Activated CD8-positive, alpha-beta memory T cell treated with anti-CD3 and anti-CD28 coated beads, Interleukin-2, amount 50 U/mL, for 1 hour (primary cell): Measurements from ENCODE around the gene ADH4.
"Not testable (repeated sequence)": the region's sequence is repeated elsewhere in the genome, so short reads cannot be mapped to it uniquely, and the experiment has no call there.

ENCODE experiments used
- DNase-seq: peaks from one replicate; pipeline ENCODE4 v3.0.0-alpha.2; 2020; ENCODE audit errors: extremely low read depth

Gene ADH4

GRCh38 chr4:99144070-99144469, at the start of gene ADH4:
Gene ADH4, minus strand, starts transcription at chr4:99144297. Its CDS starts 75 bp downstream, at chr4:99144222.
- no peak for DNase-seq

GRCh38 chr4:99190336-99190735, 46.2 kb upstream of the ADH4 start:
- DNase-seq = no peak

- DNase-seq = not testable (repeated sequence)
Measured at GRCh38 chr4:99189900-99190299, 45.8 kb upstream of the ADH4 start.

- DNase-seq = no peak
Measured at GRCh38 chr4:99186029-99186428, 41.9 kb upstream of the ADH4 start.

- DNase-seq = no peak
Measured at GRCh38 chr4:99185581-99185980, 41.5 kb upstream of the ADH4 start.

- DNase-seq = no peak
Measured at GRCh38 chr4:99180382-99181070, 36.4 kb upstream of the ADH4 start.

- DNase-seq = no peak
Measured at GRCh38 chr4:99179626-99180025, 35.5 kb upstream of the ADH4 start.

- DNase-seq = no peak
Measured at GRCh38 chr4:99179178-99179577, 35.1 kb upstream of the ADH4 start.

GRCh38 chr4:99166544-99166943, 22.4 kb upstream of the ADH4 start:
- no peak for DNase-seq

GRCh38 chr4:99165978-99166377, 21.9 kb upstream of the ADH4 start:
- DNase-seq = no peak

- DNase-seq = no peak
Measured at GRCh38 chr4:99161373-99162099, 17.4 kb upstream of the ADH4 start.

GRCh38 chr4:99159699-99160098, 15.6 kb upstream of the ADH4 start:
- DNase-seq = no peak

GRCh38 chr4:99157478-99157935, 13.4 kb upstream of the ADH4 start:
- DNase-seq = no peak

- DNase-seq = no peak
Measured at GRCh38 chr4:99156992-99157391, 12.9 kb upstream of the ADH4 start.

GRCh38 chr4:99154658-99155342, 10.7 kb upstream of the ADH4 start:
- DNase-seq = no peak

- no peak for DNase-seq
Measured at GRCh38 chr4:99151995-99152394, 7.9 kb upstream of the ADH4 start.

- no peak for DNase-seq
Measured at GRCh38 chr4:99151452-99151851, 7.4 kb upstream of the ADH4 start.

GRCh38 chr4:99149426-99150019, 5.4 kb upstream of the ADH4 start:
- no peak for DNase-seq

- no peak for DNase-seq
Measured at GRCh38 chr4:99148550-99148949, 4.5 kb upstream of the ADH4 start.

GRCh38 chr4:99144587-99144986, 490 bp upstream of the ADH4 start:
- no peak for DNase-seq

- no peak for DNase-seq
Measured at GRCh38 chr4:99136329-99136728, 7.8 kb downstream of the ADH4 start.

- no peak for DNase-seq
Measured at GRCh38 chr4:99135541-99136162, 8.4 kb downstream of the ADH4 start.
